Measurements from ENCODE around the gene COX19.

DNA sequence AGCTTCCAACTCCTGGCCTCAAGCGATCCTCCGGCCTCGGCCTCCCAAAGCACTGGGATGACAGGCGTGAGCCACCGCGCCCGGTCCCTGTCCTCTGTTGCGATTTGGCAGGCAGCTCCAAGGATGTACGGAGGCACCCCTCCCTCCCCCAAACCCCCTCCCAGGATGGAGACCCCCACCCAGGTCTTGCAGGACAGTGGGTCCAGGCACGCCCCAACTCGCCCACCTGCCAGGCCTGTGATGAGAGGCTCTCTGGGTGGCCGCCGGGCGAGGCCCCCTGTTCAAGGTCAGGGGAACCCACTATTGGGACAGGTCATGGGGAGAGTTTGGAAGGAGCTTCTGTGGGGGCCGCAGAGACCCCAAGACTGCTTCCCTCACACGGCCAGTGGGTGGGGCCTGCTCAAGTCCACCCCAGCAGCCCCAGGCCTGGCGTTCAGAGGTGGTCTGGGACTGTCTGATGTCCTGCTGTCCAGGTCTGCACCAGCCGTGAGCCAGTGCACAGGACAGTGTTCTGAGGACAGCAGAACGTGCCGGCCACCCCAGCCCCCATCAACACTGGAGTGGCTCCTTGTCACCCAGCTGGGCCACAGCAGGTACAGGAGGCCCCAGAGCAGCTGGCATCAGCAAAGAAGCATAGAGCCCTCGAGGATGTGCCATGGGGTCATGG is 23.3 kb downstream of the COX19 start:
- TF ChIP-seq, protein P1, sequence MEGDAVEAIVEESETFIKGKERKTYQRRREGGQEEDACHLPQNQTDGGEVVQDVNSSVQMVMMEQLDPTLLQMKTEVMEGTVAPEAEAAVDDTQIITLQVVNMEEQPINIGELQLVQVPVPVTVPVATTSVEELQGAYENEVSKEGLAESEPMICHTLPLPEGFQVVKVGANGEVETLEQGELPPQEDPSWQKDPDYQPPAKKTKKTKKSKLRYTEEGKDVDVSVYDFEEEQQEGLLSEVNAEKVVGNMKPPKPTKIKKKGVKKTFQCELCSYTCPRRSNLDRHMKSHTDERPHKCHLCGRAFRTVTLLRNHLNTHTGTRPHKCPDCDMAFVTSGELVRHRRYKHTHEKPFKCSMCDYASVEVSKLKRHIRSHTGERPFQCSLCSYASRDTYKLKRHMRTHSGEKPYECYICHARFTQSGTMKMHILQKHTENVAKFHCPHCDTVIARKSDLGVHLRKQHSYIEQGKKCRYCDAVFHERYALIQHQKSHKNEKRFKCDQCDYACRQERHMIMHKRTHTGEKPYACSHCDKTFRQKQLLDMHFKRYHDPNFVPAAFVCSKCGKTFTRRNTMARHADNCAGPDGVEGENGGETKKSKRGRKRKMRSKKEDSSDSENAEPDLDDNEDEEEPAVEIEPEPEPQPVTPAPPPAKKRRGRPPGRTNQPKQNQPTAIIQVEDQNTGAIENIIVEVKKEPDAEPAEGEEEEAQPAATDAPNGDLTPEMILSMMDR (IDR thresholded peaks at IDR 0.05; ENCODE audit: low read depth, low read length) = no peak
- TF ChIP-seq EZH2phosphoT487 (IDR thresholded peaks at IDR 0.05; ENCODE audit: low read depth) = no peak

Data from OCI-LY3 (cell line).